SIG-M5 (cell line): ENCODE results near the gene ARL4C.

Source experiments
- DNase-seq: peaks from one replicate; lab custom pipeline; 2025; lab: John Stamatoyannopoulos, UW

ARL4C gene, protein sequence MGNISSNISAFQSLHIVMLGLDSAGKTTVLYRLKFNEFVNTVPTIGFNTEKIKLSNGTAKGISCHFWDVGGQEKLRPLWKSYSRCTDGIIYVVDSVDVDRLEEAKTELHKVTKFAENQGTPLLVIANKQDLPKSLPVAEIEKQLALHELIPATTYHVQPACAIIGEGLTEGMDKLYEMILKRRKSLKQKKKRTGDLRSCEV

GRCh38 chr2:234496835-234497593 lies at the start of gene ARL4C:
ARL4C (minus strand) TSS chr2:234497081; CDS start chr2:234496586, 495 bp downstream.
- DNase-seq = no peak

GRCh38 chr2:234544659-234545611 lies 48.1 kb upstream of the ARL4C start:
- DNase-seq = no peak

GRCh38 chr2:234542742-234543141 lies 45.9 kb upstream of the ARL4C start:
- DNase-seq = no peak

- DNase-seq = no peak
Measured at GRCh38 chr2:234537929-234538328, 41.0 kb upstream of the ARL4C start.

DNA sequence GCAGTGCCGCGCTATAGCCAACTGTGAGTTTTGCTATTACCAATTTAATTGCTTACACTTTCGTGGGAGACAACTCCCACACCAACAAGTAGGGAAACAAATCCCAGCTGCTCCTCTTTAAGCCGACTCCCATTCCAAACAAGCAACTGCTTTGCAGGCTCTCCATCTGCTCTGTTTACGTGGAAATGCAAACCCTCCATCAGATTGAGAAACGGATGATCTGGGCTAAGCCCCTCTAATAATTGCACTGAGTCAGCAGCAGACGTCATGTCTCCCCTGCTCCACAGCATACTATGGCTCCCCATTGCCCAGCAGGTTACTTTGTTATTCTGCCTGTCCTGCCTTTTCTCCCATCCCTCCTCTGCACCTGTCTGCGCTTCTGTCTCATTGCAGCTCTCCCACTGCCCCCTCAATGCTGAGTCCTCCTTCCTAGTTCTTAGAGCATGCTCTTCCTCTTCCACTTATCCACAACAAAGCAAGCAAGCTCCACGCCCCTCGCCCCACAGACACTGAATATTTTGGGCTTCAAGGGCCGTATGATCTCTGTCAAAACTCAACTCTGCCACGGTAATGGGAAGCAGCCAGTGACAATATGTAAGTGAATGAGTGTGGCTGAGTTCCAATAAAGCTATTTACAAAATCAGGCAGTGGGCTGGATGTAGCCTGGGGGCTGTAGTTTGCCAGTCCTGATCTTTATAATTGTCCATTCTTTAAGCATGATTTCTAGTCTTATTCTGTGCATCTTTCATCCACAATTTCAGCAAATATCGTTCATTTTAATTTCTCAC lies 39.5 kb upstream of the ARL4C start:
- no peak for DNase-seq

DNA sequence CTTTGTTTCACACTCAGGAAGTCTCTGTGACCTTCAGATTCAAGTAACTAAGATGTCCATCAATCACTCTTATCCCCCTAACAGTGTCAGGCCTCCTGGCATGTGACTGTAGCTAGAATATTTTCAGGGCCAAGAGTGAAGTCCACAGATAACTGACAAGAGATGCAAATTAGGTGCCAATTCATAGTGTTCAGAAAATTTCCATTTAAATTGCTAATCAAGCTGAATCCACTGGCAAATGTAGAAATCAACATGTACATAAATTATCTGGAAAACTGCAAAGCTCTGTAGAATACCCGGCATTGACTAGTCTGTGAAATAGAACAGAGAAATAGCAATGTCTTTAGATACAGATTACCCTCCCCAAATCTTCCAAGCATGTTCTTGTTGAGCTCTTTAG lies 38.6 kb upstream of the ARL4C start:
- DNase-seq = no peak

DNA sequence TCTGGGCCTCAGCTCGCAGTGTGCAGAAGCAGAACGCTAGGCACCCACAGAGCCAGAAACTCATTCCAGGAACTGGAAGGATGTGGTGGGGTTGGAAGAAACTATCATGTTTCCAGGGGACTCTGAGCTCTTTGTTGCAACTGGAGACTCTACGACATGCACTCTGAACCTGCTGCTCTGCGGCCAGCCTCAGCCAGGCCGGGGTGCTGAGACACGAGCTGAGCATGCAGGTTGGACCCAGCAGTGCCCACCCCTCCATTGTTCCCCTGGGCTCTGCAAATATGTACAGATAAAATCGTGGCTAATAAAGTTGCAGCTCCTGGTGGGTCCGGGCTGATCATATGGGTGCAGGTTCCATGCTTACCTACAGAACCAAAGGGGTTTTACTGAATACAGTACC lies 37.6 kb upstream of the ARL4C start:
- DNase-seq = no peak

- DNase-seq = no peak
Measured at GRCh38 chr2:234533626-234534025, 36.7 kb upstream of the ARL4C start.

- no peak for DNase-seq
Measured at GRCh38 chr2:234528410-234529148, 31.7 kb upstream of the ARL4C start.

GRCh38 chr2:234526711-234527110 lies 29.8 kb upstream of the ARL4C start:
- DNase-seq = no peak

GRCh38 chr2:234521536-234521935 lies 24.7 kb upstream of the ARL4C start:
- no peak for DNase-seq

- DNase-seq = no peak
Measured at GRCh38 chr2:234518986-234519642, 22.2 kb upstream of the ARL4C start.

DNA sequence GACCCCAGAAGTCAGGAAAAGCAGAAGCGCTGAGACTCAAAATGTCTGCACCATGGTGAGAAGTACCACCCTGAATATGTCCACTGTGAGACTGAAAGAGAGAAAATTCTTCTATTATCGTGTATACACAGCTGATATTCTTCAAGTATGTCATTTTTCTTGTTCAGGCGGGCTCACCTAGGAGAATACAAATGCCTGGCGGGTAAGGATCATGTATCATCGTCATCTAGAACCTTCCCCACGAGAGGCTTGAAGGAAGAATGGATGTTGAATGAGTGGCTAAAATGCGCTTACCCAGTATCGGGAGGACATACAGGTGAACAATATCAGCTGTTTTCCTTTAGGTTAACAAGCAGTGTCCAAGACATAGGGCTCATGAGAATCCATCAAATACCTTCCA lies 21.1 kb upstream of the ARL4C start:
- DNase-seq = no peak

- no peak for DNase-seq
Measured at GRCh38 chr2:234514873-234515638, 18.2 kb upstream of the ARL4C start.

GRCh38 chr2:234514099-234514498 lies 17.2 kb upstream of the ARL4C start:
- DNase-seq = no peak

GRCh38 chr2:234512884-234513669 lies 16.2 kb upstream of the ARL4C start:
- no peak for DNase-seq

GRCh38 chr2:234502919-234503285 lies 6.0 kb upstream of the ARL4C start:
- DNase-seq = no peak

GRCh38 chr2:234502285-234502918 lies 5.5 kb upstream of the ARL4C start:
- DNase-seq = no peak
